ENCODE data around the gene OPTN. TPM values are rescaled to one million over a fixed set of nuclear protein-coding genes. Genes with fewer than 3 reads are reported as not detected.

OPTN gene
- total and polyA plus RNA-seq, 7 donors: 53.5 to 127 (median 63.7) TPM

DNA sequence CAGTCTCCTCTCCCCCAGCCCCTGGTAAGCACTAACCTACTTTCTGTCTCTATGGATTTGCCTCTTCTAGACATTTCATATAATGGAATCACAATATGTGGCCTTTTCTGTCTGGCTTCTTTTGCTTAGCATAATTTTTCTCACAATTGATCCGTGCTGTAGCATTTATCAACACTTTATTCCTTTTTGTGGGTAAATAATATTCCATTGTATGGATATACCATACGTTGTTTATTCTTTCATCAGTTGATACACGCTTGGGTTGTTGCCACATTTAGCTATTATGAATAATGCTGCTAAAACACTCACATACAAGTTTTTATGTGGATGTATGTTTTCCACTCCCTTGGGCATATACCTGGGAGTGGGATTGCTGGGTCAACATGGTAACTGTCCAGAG, 87.2 kb downstream of the OPTN start:
- Histone ChIP-seq H3K36me3 (no peaks in the 10 kb centered on the region), H3K4me3 (no peak overlapping the region), H3K27ac (no peak overlapping the region), H3K27me3 (no peaks in the 10 kb centered on the region), H3K4me1 (peaks cover 0 to 16% (median 4%) of the 10 kb centered on the region in 4 donors), H3K9me3 (no peaks in the 10 kb centered on the region)
- TF ChIP-seq, protein P1, sequence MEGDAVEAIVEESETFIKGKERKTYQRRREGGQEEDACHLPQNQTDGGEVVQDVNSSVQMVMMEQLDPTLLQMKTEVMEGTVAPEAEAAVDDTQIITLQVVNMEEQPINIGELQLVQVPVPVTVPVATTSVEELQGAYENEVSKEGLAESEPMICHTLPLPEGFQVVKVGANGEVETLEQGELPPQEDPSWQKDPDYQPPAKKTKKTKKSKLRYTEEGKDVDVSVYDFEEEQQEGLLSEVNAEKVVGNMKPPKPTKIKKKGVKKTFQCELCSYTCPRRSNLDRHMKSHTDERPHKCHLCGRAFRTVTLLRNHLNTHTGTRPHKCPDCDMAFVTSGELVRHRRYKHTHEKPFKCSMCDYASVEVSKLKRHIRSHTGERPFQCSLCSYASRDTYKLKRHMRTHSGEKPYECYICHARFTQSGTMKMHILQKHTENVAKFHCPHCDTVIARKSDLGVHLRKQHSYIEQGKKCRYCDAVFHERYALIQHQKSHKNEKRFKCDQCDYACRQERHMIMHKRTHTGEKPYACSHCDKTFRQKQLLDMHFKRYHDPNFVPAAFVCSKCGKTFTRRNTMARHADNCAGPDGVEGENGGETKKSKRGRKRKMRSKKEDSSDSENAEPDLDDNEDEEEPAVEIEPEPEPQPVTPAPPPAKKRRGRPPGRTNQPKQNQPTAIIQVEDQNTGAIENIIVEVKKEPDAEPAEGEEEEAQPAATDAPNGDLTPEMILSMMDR (IDR thresholded peaks at IDR 0.05): no peak
- no peak for TF ChIP-seq POLR2AphosphoS5 (IDR thresholded peaks at IDR 0.05)
- TF ChIP-seq EP300 (IDR thresholded peaks at IDR 0.05): no peak
- no peak for TF ChIP-seq POLR2A (IDR thresholded peaks at IDR 0.05)
- 97% methylated on average over 3 of the region's 3 CpGs for WGBS, 2 donors
- intact Hi-C loops (cut with DNase I): no loop called here
- DNase-seq: no peak

Small RNA genes lying within 50 kb of the gene (small RNA-seq; reads per million reads assigned to genes)
- 0 reads per million in 3 donors for gene SNRPGP5

Other genes with a start within 250 kb of the OPTN start
- gene CCDC3, start 98.5 kb upstream of the OPTN start, total RNA-seq: 1 to 10 TPM; 2.0 to 6.9 (median 4.4) TPM
- 1 to 10 TPM in 1 of 3 donors, under 1 TPM in 2; 0.46 to 3.5 (median 0.60) TPM for gene CCDC3, start 98.5 kb upstream of the OPTN start, polyA plus RNA-seq
- gene MCM10, start 61.4 kb downstream of the OPTN start, total RNA-seq: under 1 TPM in 3 of 4 donors, not detected in 1; 0.14 to 0.83 (median 0.36) TPM
- 1 to 10 TPM in 1 of 3 donors, under 1 TPM in 1, not detected in 1; 0.92 to 3.2 TPM for gene MCM10, start 61.4 kb downstream of the OPTN start, polyA plus RNA-seq
- not detected for gene UCMA, start 134.2 kb downstream of the OPTN start, total RNA-seq
- not detected for gene UCMA, start 134.2 kb downstream of the OPTN start, polyA plus RNA-seq
- 10 to 100 TPM; 39.9 to 48.1 (median 41.6) TPM for gene PHYH, start 199.9 kb downstream of the OPTN start, total RNA-seq
- 100 to 1,000 TPM in 1 of 3 donors, 10 to 100 TPM in 2; 23.3 to 193 (median 87.7) TPM for gene PHYH, start 199.9 kb downstream of the OPTN start, polyA plus RNA-seq
- 10 to 100 TPM; 31.4 to 41.0 (median 37.6) TPM for gene SEPHS1, start 248.1 kb downstream of the OPTN start, total RNA-seq
- gene SEPHS1, start 248.1 kb downstream of the OPTN start, polyA plus RNA-seq: 10 to 100 TPM; 25.9 to 33.5 (median 32.4) TPM